G401 (cell line): ENCODE results near the gene THAP4. TPM values are rescaled to one million over a fixed set of nuclear protein-coding genes. Genes with fewer than 3 reads are reported as not detected.
A peak's percentile ranks its signal among the peaks of the same experiment; 100 is the strongest.
"Not testable (repeated sequence)": the region's sequence is repeated elsewhere in the genome, so short reads cannot be mapped to it uniquely, and the experiment has no call there.

Source experiments
- DNase-seq: peaks from one replicate; pipeline ENCODE4 v3.0.0-alpha.2; 2015; ENCODE audit warnings: low spot score
- in situ Hi-C: cut with HindIII; loops from 2 replicates; pipeline ENCODE4 v1.10.0; 2016; ENCODE audit warnings: low sequenced_read_pairs, mixed read lengths
- total RNA-seq: library from RNA; depleted of rRNA; stranded (reverse); fragments of >200 nt; shearing (Covaris generic); gene quantifications from 2 replicates; pipeline ENCODE4 v1.2.3, GENCODE V29; 2014

Gene THAP4
- total RNA-seq, 1 experiment from 2014 or later = 86.2 TPM

GRCh38 chr2:241597561-241597960 is 39.4 kb downstream of the THAP4 start:
- in situ Hi-C loops = no loop called here
- DNase-seq = no peak

GRCh38 chr2:241595600-241596140 is 41.3 kb downstream of the THAP4 start:
- in situ Hi-C loops = no loop called here
- no peak for DNase-seq

- in situ Hi-C loops = no loop called here
- DNase-seq = no peak
Observed at GRCh38 chr2:241593271-241593670, 43.7 kb downstream of the THAP4 start.

GRCh38 chr2:241592126-241592845 is 44.7 kb downstream of the THAP4 start:
- in situ Hi-C loops = no loop called here
- no peak for DNase-seq

GRCh38 chr2:241590496-241591455 is 46.2 kb downstream of the THAP4 start:
- peak; percentile 82 for DNase-seq
- in situ Hi-C loops = not testable (repeated sequence)

- peak; percentile 83 for DNase-seq
- in situ Hi-C loops = not testable (repeated sequence)
Observed at GRCh38 chr2:241589863-241590262, 47.1 kb downstream of the THAP4 start.

- in situ Hi-C loops = no loop called here
- DNase-seq = no peak
Observed at GRCh38 chr2:241586564-241587264, 50.2 kb downstream of the THAP4 start.

GRCh38 chr2:241584436-241584835 is 52.5 kb downstream of the THAP4 start:
- in situ Hi-C loops = no loop called here
- DNase-seq = no peak

- no peak for DNase-seq
- in situ Hi-C loops = no loop called here
Observed at GRCh38 chr2:241582806-241583205, 54.2 kb downstream of the THAP4 start.

- in situ Hi-C loops = no loop called here
- no peak for DNase-seq
Observed at GRCh38 chr2:241582328-241582727, 54.6 kb downstream of the THAP4 start.

- in situ Hi-C loops = no loop called here
- DNase-seq = no peak
Observed at GRCh38 chr2:241579281-241579680, 57.7 kb downstream of the THAP4 start.

- peak; percentile 30 for DNase-seq
- in situ Hi-C loops = no loop called here
Observed at GRCh38 chr2:241577413-241578122, 59.4 kb downstream of the THAP4 start.

GRCh38 chr2:241576293-241576654 is 60.7 kb downstream of the THAP4 start:
- no peak for DNase-seq
- in situ Hi-C loops = no loop called here

GRCh38 chr2:241575624-241576292 is 61.2 kb downstream of the THAP4 start:
- in situ Hi-C loops = no loop called here
- DNase-seq = no peak

GRCh38 chr2:241574911-241575623 is 61.9 kb downstream of the THAP4 start:
- no peak for DNase-seq
- in situ Hi-C loops = no loop called here

- no peak for DNase-seq
- in situ Hi-C loops = no loop called here
Observed at GRCh38 chr2:241573741-241574140, 63.2 kb downstream of the THAP4 start.

- in situ Hi-C loops, DNase-seq: not testable (repeated sequence)
Observed at GRCh38 chr2:241572915-241573651, 63.9 kb downstream of the THAP4 start.
